GM13976 (cell line): Measurements from ENCODE around the gene UBR2.
"Not testable (repeated sequence)": the region's sequence is repeated elsewhere in the genome, so short reads cannot be mapped to it uniquely, and the experiment has no call there.

Source experiments
- DNase-seq: peaks from one replicate; pipeline ENCODE4 v3.0.0; 2012; ENCODE audit warnings: low spot score
- in situ Hi-C: fragments of 300-500 bp; cut with MboI; formaldehyde crosslinking; loops from one replicate; pipeline ENCODE4 v1.12.0; 2022; ENCODE audit warnings: low sequenced_read_pairs, mixed read lengths, inconsistent platforms; ENCODE audit not compliant: unreplicated experiment
- TF ChIP-seq, protein P1 (sequence below): IDR thresholded peaks from 2 replicates; pipeline ENCODE4 v1.5.1; 2012; ENCODE audit warnings: borderline replicate concordance, mild to moderate bottlenecking; ENCODE audit not compliant: insufficient read depth; ENCODE audit errors: extremely low read depth, missing control alignments, control extremely low read depth

The UBR2 gene

DNA sequence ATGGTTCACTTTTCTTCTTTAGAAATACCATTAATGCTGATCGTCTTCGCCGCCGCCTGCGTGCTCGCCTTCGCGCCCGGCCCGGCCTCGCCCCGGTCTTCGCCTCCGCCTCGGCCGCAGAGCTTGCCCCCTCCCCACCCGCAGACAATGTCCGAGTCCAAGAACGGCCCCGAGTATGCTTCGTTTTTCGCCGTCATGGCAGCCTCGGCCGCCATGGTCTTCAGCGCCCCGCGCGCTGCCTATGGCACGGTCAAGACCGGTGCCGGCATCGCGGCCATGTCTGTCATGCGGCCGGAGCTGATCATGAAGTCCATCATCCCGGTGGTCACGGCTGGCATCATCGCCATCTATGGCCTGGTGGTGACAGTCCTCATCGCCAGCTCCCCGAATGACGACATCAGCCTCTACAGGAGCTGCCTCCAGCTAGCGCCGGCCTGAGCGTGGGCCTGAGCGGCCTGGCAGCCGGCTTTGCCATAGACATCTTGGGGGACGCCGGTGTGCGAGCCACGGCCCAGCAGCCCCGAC lies 163.3 kb downstream of the UBR2 start:
- in situ Hi-C loops: no loop called here
- TF ChIP-seq, protein P1, sequence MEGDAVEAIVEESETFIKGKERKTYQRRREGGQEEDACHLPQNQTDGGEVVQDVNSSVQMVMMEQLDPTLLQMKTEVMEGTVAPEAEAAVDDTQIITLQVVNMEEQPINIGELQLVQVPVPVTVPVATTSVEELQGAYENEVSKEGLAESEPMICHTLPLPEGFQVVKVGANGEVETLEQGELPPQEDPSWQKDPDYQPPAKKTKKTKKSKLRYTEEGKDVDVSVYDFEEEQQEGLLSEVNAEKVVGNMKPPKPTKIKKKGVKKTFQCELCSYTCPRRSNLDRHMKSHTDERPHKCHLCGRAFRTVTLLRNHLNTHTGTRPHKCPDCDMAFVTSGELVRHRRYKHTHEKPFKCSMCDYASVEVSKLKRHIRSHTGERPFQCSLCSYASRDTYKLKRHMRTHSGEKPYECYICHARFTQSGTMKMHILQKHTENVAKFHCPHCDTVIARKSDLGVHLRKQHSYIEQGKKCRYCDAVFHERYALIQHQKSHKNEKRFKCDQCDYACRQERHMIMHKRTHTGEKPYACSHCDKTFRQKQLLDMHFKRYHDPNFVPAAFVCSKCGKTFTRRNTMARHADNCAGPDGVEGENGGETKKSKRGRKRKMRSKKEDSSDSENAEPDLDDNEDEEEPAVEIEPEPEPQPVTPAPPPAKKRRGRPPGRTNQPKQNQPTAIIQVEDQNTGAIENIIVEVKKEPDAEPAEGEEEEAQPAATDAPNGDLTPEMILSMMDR: no peak
- no peak for DNase-seq

- in situ Hi-C loops: no loop called here
- DNase-seq: no peak
- TF ChIP-seq, protein P1: no peak
Observed at GRCh38 chr6:42727627-42728026, 163.8 kb downstream of the UBR2 start.

DNA sequence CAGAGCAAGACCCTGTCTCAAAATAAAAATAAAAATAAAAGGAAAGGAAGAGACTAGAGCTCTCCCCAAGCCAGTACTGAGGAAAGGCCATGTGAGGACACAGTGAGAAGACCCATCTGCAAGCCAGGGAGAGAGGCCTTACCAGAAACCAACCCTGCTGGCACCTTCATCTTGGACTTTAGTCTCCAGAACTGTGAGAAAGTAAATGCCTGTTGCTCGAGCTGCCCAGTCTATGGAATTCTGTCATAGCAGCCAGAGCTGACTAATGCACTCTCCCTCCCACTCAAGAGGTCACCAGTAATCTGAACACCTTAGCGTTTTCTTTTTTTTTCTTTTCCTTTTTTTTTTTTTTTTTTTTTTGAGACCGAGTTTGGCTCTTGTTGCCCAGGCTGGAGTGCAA lies 165.9 kb downstream of the UBR2 start:
- in situ Hi-C loops: no loop called here
- TF ChIP-seq, protein P1: no peak
- no peak for DNase-seq

DNA sequence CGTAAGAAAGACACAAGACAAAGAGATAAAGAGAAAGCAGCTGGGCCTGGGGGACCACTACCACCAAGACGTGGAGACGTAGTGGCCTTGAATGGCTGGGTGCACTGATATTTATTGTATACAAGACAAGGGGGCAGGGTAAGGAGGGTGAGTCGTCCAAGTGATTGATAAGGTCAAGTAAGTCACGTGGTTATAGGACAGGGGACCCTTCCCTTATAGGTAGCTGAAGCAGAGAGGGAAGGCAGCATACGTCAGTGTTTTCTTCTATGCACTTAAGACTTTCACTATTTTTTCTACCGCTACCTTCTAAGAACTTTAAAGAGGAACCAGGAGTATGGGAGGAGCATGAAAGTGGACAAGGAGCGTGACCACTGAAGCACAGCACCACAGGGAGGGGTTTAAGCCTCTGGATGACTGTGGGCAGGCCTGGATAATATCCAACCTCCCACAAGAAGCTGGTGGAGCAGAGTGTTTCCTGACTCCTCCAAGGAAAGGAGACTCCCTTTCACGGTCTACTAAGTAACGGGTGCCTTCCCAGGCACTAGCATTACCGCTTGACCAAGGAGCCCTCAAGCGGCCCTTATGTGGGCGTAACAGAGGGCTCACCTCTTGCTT lies 170.1 kb downstream of the UBR2 start:
- in situ Hi-C loops, DNase-seq: not testable (repeated sequence)

DNA sequence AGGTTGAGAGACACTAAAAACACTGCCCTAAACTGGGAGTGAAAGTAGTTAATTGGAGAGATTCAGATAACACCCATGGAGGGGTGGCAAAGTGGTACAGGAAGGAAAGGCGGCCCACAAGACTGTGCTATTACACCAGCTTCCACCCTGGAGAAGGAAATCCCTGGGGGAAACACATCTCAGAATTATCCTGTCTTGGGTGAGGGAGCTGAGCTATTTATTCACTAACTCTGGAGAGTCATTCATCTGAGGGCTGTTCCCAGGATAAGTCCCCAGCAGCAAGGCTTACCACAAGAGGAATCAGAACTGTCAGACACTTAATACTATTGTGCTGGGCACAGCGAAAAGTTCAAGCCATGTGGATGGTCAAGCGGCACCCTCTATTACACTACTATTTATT lies 172.1 kb downstream of the UBR2 start:
- in situ Hi-C loops: no loop called here
- DNase-seq: no peak
- TF ChIP-seq, protein P1: no peak

- TF ChIP-seq, protein P1: no peak
- in situ Hi-C loops: no loop called here
- peak; percentile 6 for DNase-seq
Observed at GRCh38 chr6:42740725-42741124, 176.9 kb downstream of the UBR2 start.

GRCh38 chr6:42742116-42742894 lies 178.5 kb downstream of the UBR2 start:
- no peak for DNase-seq
- TF ChIP-seq, protein P1: no peak
- in situ Hi-C loops: no loop called here
